ENCODE results near the gene AHI1.

Gene AHI1

DNA sequence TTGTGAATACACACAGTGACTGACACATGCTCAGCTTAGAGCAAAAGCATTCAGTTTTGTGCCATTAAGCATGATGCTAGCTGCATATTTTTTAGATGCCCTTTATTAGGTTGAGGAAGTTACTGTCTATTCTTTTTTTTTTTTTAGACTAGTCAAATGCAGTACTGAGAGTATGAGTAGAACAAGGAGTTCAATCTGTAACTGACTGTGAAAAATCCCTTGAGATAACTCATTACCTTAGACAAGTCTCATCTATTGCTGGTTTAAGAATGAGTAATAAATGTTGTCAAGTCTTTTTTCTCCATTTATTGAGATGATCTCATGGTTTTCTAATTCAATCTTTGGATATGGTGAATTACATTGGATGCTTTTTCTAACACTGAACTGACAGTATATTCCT lies 23.2 kb downstream of the AHI1 start:
- Histone ChIP-seq H2AFZ (ENCODE audit: low read depth, low read length) (no peak overlapping the region), H3K9ac (ENCODE audit: low read depth, low read length) (no peak overlapping the region), H3K4me2 (ENCODE audit: insufficient read depth, low read length) (no peak overlapping the region), H3K27ac (ENCODE audit: low read length) (no peak overlapping the region), H3K27me3 (ENCODE audit: insufficient read depth, low read length, poor library complexity) (no peaks in the 10 kb centered on the region), H3K9me3 (ENCODE audit: insufficient read depth, low read length, severe bottlenecking) (peaks cover 12% of the 10 kb centered on the region), H3K4me1 (ENCODE audit: insufficient read depth, low read length) (no peaks in the 10 kb centered on the region), H3K4me3 (ENCODE audit: low read depth in 1 of 2, low read length in 2 of 2) (no peak overlapping the region), H4K20me1 (ENCODE audit: insufficient read depth, low read length) (no peaks in the 10 kb centered on the region), H3K36me3 (ENCODE audit: insufficient read depth, low read length) (peaks cover 8% of the 10 kb centered on the region), H3K79me2 (ENCODE audit: insufficient read depth, low read length) (no peaks in the 10 kb centered on the region)
- DNase-seq (no peak), ATAC-seq (ENCODE audit: insufficient read depth, low read depth) (no peak)
- TF ChIP-seq EZH2 (IDR thresholded peaks at IDR 0.05; ENCODE audit: borderline replicate concordance, low read depth, low read length, severe bottlenecking) (no peak), CTCF (IDR thresholded peaks at IDR 0.05; ENCODE audit: borderline replicate concordance, extremely low read depth, low read length, poor library complexity, severe bottlenecking) (no peak)

GRCh38 chr6:135465903-135466302 lies 31.6 kb downstream of the AHI1 start:
- Histone ChIP-seq H3K27me3 (ENCODE audit: insufficient read depth, low read length, poor library complexity) (no peaks in the 10 kb centered on the region), H2AFZ (ENCODE audit: low read depth, low read length) (no peak overlapping the region), H3K4me1 (ENCODE audit: insufficient read depth, low read length) (no peaks in the 10 kb centered on the region), H3K36me3 (ENCODE audit: insufficient read depth, low read length) (peaks cover 5% of the 10 kb centered on the region; the same call in 1 of the 2 replicates), H3K79me2 (ENCODE audit: insufficient read depth, low read length) (no peaks in the 10 kb centered on the region), H3K4me3 (ENCODE audit: low read depth in 1 of 2, low read length in 2 of 2) (no peak overlapping the region), H4K20me1 (ENCODE audit: insufficient read depth, low read length) (no peaks in the 10 kb centered on the region), H3K27ac (ENCODE audit: low read length) (no peak overlapping the region), H3K9ac (ENCODE audit: low read depth, low read length) (no peak overlapping the region), H3K4me2 (ENCODE audit: insufficient read depth, low read length) (no peak overlapping the region), H3K9me3 (ENCODE audit: insufficient read depth, low read length, severe bottlenecking) (no peaks in the 10 kb centered on the region)
- DNase-seq (no peak), ATAC-seq (ENCODE audit: insufficient read depth, low read depth) (no peak)
- TF ChIP-seq EZH2 (IDR thresholded peaks at IDR 0.05; ENCODE audit: borderline replicate concordance, low read depth, low read length, severe bottlenecking) (no peak), CTCF (IDR thresholded peaks at IDR 0.05; ENCODE audit: borderline replicate concordance, extremely low read depth, low read length, poor library complexity, severe bottlenecking) (no peak)

- no peaks in the 10 kb centered on the region for H3K4me1 ChIP-seq (ENCODE audit: insufficient read depth, low read length)
- no peak for TF ChIP-seq CTCF (IDR thresholded peaks at IDR 0.05; ENCODE audit: borderline replicate concordance, extremely low read depth, low read length, poor library complexity, severe bottlenecking)
- TF ChIP-seq EZH2 (IDR thresholded peaks at IDR 0.05; ENCODE audit: borderline replicate concordance, low read depth, low read length, severe bottlenecking) = no peak
- no peak overlapping the region for H2AFZ ChIP-seq (ENCODE audit: low read depth, low read length)
- H4K20me1 ChIP-seq (ENCODE audit: insufficient read depth, low read length) = no peaks in the 10 kb centered on the region
- no peaks in the 10 kb centered on the region for H3K27me3 ChIP-seq (ENCODE audit: insufficient read depth, low read length, poor library complexity)
- no peak overlapping the region for H3K4me3 ChIP-seq (ENCODE audit: low read depth in 1 of 2, low read length in 2 of 2)
- H3K36me3 ChIP-seq (ENCODE audit: insufficient read depth, low read length) = peaks cover 5% of the 10 kb centered on the region; the same call in 1 of the 2 replicates
- no peaks in the 10 kb centered on the region for H3K9me3 ChIP-seq (ENCODE audit: insufficient read depth, low read length, severe bottlenecking)
- no peak overlapping the region for H3K27ac ChIP-seq (ENCODE audit: low read length)
- DNase-seq (no peak), ATAC-seq (ENCODE audit: insufficient read depth, low read depth) (no peak)
- H3K79me2 ChIP-seq (ENCODE audit: insufficient read depth, low read length) = no peaks in the 10 kb centered on the region
- H3K9ac ChIP-seq (ENCODE audit: low read depth, low read length) = no peak overlapping the region
- H3K4me2 ChIP-seq (ENCODE audit: insufficient read depth, low read length) = no peak overlapping the region
Observed at GRCh38 chr6:135465307-135465706, 32.2 kb downstream of the AHI1 start.

- H3K27ac ChIP-seq (ENCODE audit: low read length) = no peak overlapping the region
Observed at GRCh38 chr6:135464634-135465033, 32.9 kb downstream of the AHI1 start.

More at GRCh38 chr6:135464634-135465033, 32.9 kb downstream of the AHI1 start:
- Histone ChIP-seq H3K4me2 (ENCODE audit: insufficient read depth, low read length) (no peak overlapping the region), H4K20me1 (ENCODE audit: insufficient read depth, low read length) (no peaks in the 10 kb centered on the region), H3K79me2 (ENCODE audit: insufficient read depth, low read length) (no peaks in the 10 kb centered on the region), H3K9ac (ENCODE audit: low read depth, low read length) (no peak overlapping the region), H3K27me3 (ENCODE audit: insufficient read depth, low read length, poor library complexity) (no peaks in the 10 kb centered on the region), H3K9me3 (ENCODE audit: insufficient read depth, low read length, severe bottlenecking) (no peaks in the 10 kb centered on the region), H3K36me3 (ENCODE audit: insufficient read depth, low read length) (peaks cover 5% of the 10 kb centered on the region; the same call in 1 of the 2 replicates), H2AFZ (ENCODE audit: low read depth, low read length) (no peak overlapping the region), H3K4me1 (ENCODE audit: insufficient read depth, low read length) (no peaks in the 10 kb centered on the region), H3K4me3 (ENCODE audit: low read depth in 1 of 2, low read length in 2 of 2) (no peak overlapping the region)
- TF ChIP-seq EZH2 (IDR thresholded peaks at IDR 0.05; ENCODE audit: borderline replicate concordance, low read depth, low read length, severe bottlenecking) = no peak
- no peak for TF ChIP-seq CTCF (IDR thresholded peaks at IDR 0.05; ENCODE audit: borderline replicate concordance, extremely low read depth, low read length, poor library complexity, severe bottlenecking)
- DNase-seq (no peak), ATAC-seq (ENCODE audit: insufficient read depth, low read depth) (0 out of 3 replicates have a peak, but pooled peaks have one; percentile 40)
